NCI-H82 treated with DMSO at 0.1 percent for 48 hours (cell line): ENCODE measurements around the gene ACOT12.
"Not testable (repeated sequence)": the region's sequence is repeated elsewhere in the genome, so short reads cannot be mapped to it uniquely, and the experiment has no call there.

ENCODE experiments used
- DNase-seq: peaks from one replicate; lab custom pipeline; 2025; ENCODE audit not compliant: unreplicated experiment; lab: John Stamatoyannopoulos, UW

The ACOT12 gene

DNA sequence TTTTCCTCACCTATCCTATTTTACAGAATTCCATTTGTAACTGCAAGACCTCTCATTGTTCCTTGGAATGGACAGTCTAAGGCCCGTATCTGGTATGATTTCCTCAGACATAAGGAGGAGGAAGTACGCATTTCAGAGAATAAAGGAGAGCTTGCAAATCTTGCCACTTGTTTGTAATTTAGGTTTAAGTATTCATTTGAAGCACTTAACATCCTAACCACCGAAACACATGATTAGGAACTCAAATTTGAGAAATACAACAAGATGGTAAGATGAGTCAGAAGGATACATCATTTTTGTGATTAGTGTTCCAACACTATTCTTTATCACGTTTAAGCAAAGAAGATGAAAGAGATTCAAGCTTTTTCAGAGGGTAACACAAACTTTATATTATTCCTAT, 96.4 kb downstream of the ACOT12 start:
- DNase-seq = no peak

DNA sequence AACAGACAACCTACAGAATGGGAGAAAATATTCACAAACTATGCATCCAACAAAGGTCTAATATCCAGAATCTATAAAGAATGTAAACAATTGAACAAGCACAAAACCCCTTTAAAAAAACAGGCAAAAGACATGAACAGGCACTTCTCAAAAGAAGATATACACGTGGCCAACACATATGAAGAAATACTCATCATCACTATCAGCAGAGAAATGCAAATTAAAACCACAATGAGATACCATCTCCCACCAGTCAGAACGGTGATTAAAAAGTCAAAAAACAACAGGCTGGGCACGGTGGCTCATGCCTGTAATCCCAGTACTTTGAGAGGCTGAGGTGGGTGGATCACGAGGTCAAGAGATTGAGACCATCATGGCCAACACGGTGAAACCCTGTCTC, 99.9 kb downstream of the ACOT12 start:
- DNase-seq = not testable (repeated sequence)

DNA sequence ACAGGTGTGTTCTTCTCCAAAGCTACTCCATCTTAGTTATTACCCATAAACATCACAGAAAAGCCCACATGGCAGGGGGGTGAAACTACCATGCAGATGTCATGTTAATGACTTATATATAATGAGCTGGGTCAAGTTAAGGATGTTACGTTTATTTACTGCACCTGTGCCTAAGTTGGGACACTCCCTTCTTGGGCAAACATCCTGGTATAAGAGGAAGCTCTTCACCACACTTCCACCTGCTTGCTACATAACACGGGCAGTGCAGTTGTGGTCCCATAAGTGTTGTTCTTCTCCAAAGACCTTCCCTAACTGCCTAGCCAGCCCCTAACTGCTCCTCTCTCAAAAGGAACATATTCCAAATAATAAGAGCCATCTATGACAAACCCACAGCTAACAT, 101.8 kb downstream of the ACOT12 start:
- DNase-seq = no peak

DNA sequence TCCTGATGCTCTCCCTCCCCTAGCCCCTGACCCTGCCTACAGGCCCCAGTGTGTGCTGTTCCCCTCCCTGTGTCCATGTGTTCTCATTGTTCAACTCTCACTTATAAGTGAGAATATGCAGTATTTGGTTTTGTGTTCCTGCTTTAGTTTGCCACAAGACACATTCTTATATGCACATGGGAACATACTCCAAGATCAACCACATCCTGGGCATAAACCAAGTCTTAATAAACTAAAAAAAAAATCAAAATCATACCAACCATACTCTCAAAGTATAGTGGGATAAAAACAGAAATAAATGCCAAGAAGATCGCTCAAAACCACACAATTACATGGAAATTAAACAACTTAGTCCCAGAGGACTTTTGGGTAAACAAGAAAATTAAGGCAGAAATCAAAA, 103.8 kb downstream of the ACOT12 start:
- DNase-seq = no peak

DNA sequence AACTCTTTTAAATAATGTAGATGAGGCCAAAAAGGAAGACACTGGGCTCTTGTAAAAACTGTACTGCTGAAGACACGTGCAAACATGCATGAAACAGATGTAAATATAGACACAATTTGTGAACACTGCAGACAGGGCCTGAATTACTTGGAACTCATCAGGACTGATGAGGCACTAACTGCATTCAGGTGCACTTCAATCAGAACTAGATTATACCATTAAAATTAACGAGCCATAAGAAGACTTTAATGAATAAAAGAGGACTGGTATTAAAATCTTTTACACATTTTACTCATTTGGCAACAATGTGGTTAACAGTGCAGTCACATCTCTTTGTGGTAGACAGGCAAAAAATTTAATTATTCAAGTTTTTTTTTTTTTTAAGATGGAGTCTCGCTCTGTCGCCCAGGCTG, 105.9 kb downstream of the ACOT12 start:
- no peak for DNase-seq

DNA sequence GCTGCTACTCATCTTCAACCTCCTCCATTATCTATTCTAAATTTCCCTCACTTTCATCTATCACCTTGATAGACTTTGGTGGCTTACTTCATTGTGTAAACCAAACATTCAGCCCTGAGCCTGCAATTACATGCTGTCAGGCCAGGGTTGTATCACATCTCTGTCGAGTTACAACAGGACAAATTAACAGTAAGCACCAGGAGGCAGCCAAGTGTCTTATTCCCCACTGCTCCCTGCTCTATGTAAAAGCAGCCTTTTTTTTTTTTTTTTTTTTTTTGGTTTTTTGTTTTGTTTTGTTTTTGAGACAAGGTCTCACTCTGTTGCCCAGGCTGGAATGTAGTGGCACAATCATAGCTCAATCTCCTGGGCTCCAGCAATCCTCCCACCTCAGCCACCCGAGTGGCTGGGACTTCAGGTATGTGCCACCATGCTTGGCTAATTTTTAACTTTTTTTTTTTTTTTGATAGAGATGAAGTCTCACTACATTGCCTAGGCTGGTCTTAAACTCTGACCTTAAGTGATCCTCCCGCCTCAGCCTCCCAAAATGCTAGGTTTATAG, 107.8 kb downstream of the ACOT12 start:
- no peak for DNase-seq

DNA sequence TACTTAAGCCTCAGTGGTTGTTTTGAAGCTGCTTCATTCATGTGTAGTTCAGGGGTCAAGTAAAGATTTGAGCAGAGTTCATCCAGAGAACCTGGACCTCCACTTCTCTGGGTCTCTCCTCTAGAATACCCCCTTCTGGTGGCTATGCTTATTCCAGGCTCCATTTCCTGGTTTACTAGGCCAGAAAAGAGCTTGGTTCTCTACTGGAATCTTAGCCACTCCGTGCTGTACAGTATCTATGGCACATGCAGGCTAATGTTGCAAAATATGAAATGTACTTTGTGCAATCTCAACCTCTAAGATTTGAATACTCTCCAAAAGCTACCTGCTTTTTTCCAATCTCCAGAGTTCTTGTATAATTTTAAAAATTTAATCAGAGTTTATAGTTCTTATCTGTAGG, 110.0 kb downstream of the ACOT12 start:
- DNase-seq = no peak
